H1 (cell line): ENCODE results near the gene ZNF451.

Source experiments
- ASH2L ChIP-seq: fragments of 200-600, 300-600 bp; sonication (generic); IDR thresholded peaks from one replicate; pipeline ENCODE4 v1.7.1; 2017; ENCODE audit warnings: low read length
- CEBPB ChIP-seq: IDR thresholded peaks from 2 replicates; pipeline ENCODE4 v1.6.1; 2012; ENCODE audit warnings: low read depth, low read length
- CHD1 ChIP-seq: IDR thresholded peaks from 2 replicates; pipeline ENCODE4 v1.6.1; 2012; ENCODE audit warnings: low read depth, low read length, improper control_type of control experiment
- CTCF ChIP-seq, 3 experiments: IDR thresholded peaks; 1 replicate in 2 of 3; 2 replicates in 1 of 3; pipeline versions ENCODE4 v1.5.1 to v1.6.1; 2011; ENCODE audit warnings: low read length in 3 of 3, mild to moderate bottlenecking in 3 of 3, inconsistent platforms in 2 of 3, low read depth in 1 of 3, moderate library complexity in 1 of 3; ENCODE audit not compliant: insufficient read depth in 1 of 3; ENCODE audit errors: control extremely low read depth in 1 of 3
- JUN ChIP-seq: IDR thresholded peaks from 2 replicates; pipeline ENCODE4 v1.6.1; 2011; ENCODE audit warnings: low read depth, mild to moderate bottlenecking, improper control_type of control experiment, low read length
- POLR2AphosphoS5 ChIP-seq: IDR thresholded peaks from 2 replicates; pipeline ENCODE4 v1.6.1; 2011; ENCODE audit warnings: low read depth, low read length
- SP1 ChIP-seq: IDR thresholded peaks from 2 replicates; pipeline ENCODE4 v1.6.1; 2011; ENCODE audit warnings: low read depth, low read length
- USF2 ChIP-seq: IDR thresholded peaks from 2 replicates; pipeline ENCODE4 v1.6.1; 2011; ENCODE audit warnings: low read length, improper control_type of control experiment

- no peak for TF ChIP-seq CTCF (IDR thresholded peaks at IDR 0.05; ENCODE audit: control extremely low read depth in 1 of 3, insufficient read depth in 1 of 3, low read depth in 1 of 3, low read length in 3 of 3)
- TF ChIP-seq POLR2AphosphoS5 = no peak
- TF ChIP-seq CEBPB = no peak
- TF ChIP-seq ASH2L = no peak
- TF ChIP-seq CHD1 = no peak
- no peak for TF ChIP-seq SP1
- no peak for TF ChIP-seq USF2
- TF ChIP-seq JUN = no peak
These were observed 20.8 kb upstream of the ZNF451 start for GRCh38 chr6:57069228-57069627.
